Endothelial cell of umbilical vein (primary cell): ENCODE data around the gene LIN7A. TPM values are rescaled to one million over a fixed set of nuclear protein-coding genes. Genes with fewer than 3 reads are reported as not detected.

Experiments
- BruUV-seq: library from RNA; stranded (reverse); fragments of 400-500 nt; replicated peaks from 2 replicates; lab custom pipeline; 2021; lab: Mats Ljungman, UMichigan
- CTCF ChIA-PET: fragments of 300-600, 350-600 bp; sonication (Branson Sonifier 250); formaldehyde crosslinking; loops from one replicate; lab custom pipeline; 2021; ENCODE audit warnings: antibody characterized with exemption, inconsistent platforms; lab: Charles Lee
- POLR2A ChIA-PET: fragments of 300-600, 350-600 bp; sonication (Branson Sonifier 250); formaldehyde crosslinking; loops from one replicate; lab custom pipeline; 2021; ENCODE audit warnings: antibody characterized with exemption, inconsistent platforms; lab: Charles Lee
- DNase-seq: peaks from one replicate; pipeline ENCODE4 v3.0.0-alpha.2; 2011; ENCODE audit warnings: low read depth, low spot score
- FAIRE-seq: peaks from 2 replicates; lab custom pipeline; 2011; peaks lifted over from hg19 to GRCh38; lab: Jason Lieb, UNC
- H2AFZ ChIP-seq: 2 replicates; pipeline ENCODE4 v1.6.0; 2012; ENCODE audit warnings: low read depth, low read length, control low read depth, inconsistent platforms
- H3K27ac ChIP-seq: 2 replicates; pipeline ENCODE4 v1.5.1; 2011; ENCODE audit warnings: low read depth, mild to moderate bottlenecking, control low read depth, low read length, moderate library complexity; ENCODE audit not compliant: insufficient read depth
- H3K27me3 ChIP-seq, 2 experiments: 2 replicates each; pipeline versions ENCODE4 v1.6.0 to v1.6.1; 2011; ENCODE audit warnings: low read length in 2 of 2, mixed read lengths in 1 of 2; ENCODE audit not compliant: control insufficient read depth in 2 of 2, insufficient read depth in 2 of 2
- H3K36me3 ChIP-seq, 2 experiments: 2 replicates in 1 of 2; 3 replicates in 1 of 2; pipeline ENCODE4 v1.5.1; 2011; ENCODE audit warnings: low read length in 2 of 2, mild to moderate bottlenecking in 1 of 2, moderate library complexity in 1 of 2; ENCODE audit not compliant: control insufficient read depth in 2 of 2, insufficient read depth in 2 of 2; ENCODE audit errors: extremely low read depth in 1 of 2
- H3K4me1 ChIP-seq: 3 replicates; pipeline ENCODE4 v1.5.1; 2011; ENCODE audit warnings: mild to moderate bottlenecking, low read length; ENCODE audit not compliant: control insufficient read depth, insufficient read depth; ENCODE audit errors: extremely low read depth
- H3K4me2 ChIP-seq: 2 replicates; pipeline ENCODE4 v1.6.1; 2011; ENCODE audit warnings: low read length, control low read depth, mixed read lengths; ENCODE audit not compliant: insufficient read depth
- H3K4me3 ChIP-seq, 3 experiments: fragments of 200-600 bp in 1 of 3; sonication (generic), shearing (Covaris generic) in 1 of 3; replicated peaks in 1 of 3; 2 replicates each; pipeline ENCODE4 v1.5.1; 2011 to 2016; ENCODE audit warnings: control low read depth in 3 of 3, low read length in 3 of 3, mild to moderate bottlenecking in 2 of 3, inconsistent platforms in 1 of 3, low read depth in 1 of 3, moderate library complexity in 1 of 3; ENCODE audit not compliant: insufficient read depth in 1 of 3
- H3K79me2 ChIP-seq: 2 replicates; pipeline ENCODE4 v1.6.0; 2012; ENCODE audit warnings: low read length, inconsistent platforms; ENCODE audit not compliant: control insufficient read depth, insufficient read depth
- H3K9ac ChIP-seq: replicated peaks from 2 replicates; pipeline ENCODE3; 2011; ENCODE audit warnings: low read length, control low read depth; ENCODE audit not compliant: insufficient read depth; ENCODE audit errors: extremely low read depth
- H3K9me1 ChIP-seq: replicated peaks from 3 replicates; pipeline ENCODE4 v1.6.0; 2011; ENCODE audit warnings: mild to moderate bottlenecking, low read length; ENCODE audit not compliant: control insufficient read depth, insufficient read depth; ENCODE audit errors: extremely low read depth
- H3K9me3 ChIP-seq: replicated peaks from 2 replicates; pipeline ENCODE4 v1.5.1; 2012; ENCODE audit warnings: low read length, inconsistent platforms; ENCODE audit not compliant: control insufficient read depth, insufficient read depth
- H4K20me1 ChIP-seq: replicated peaks from 2 replicates; pipeline ENCODE3; 2011; ENCODE audit warnings: mild to moderate bottlenecking, low read length; ENCODE audit not compliant: control insufficient read depth, insufficient read depth; ENCODE audit errors: extremely low read depth
- EZH2 ChIP-seq: IDR thresholded peaks from 2 replicates; pipeline ENCODE4 v1.6.1; 2012; ENCODE audit warnings: borderline replicate concordance, low read depth, mild to moderate bottlenecking, moderate library complexity, low read length, inconsistent platforms; ENCODE audit not compliant: severe bottlenecking
- FOS ChIP-seq: IDR thresholded peaks from 2 replicates; pipeline ENCODE4 v1.6.1; 2011; ENCODE audit warnings: mild to moderate bottlenecking, low read length, moderate library complexity, borderline replicate concordance; ENCODE audit not compliant: insufficient read depth
- GATA2 ChIP-seq: IDR thresholded peaks from 2 replicates; pipeline ENCODE4 v1.7.0; 2011; ENCODE audit warnings: low read depth, mild to moderate bottlenecking, moderate library complexity, mixed read lengths, low read length; ENCODE audit not compliant: insufficient read length, insufficient read depth
- JUN ChIP-seq: IDR thresholded peaks from 2 replicates; pipeline ENCODE4 v1.6.1; 2011; ENCODE audit warnings: borderline replicate concordance, low read depth; ENCODE audit not compliant: insufficient read length, insufficient read depth
- MYC ChIP-seq: IDR thresholded peaks from one replicate; pipeline ENCODE4 v1.6.1; 2011; ENCODE audit warnings: mild to moderate bottlenecking, low read depth, low read length
- POLR2A ChIP-seq: IDR thresholded peaks from 2 replicates; pipeline ENCODE4 v1.6.1; 2012; ENCODE audit warnings: low read depth, mild to moderate bottlenecking, control low read depth, low read length
- POLR2AphosphoS5 ChIP-seq: IDR thresholded peaks from 2 replicates; pipeline ENCODE4 v1.6.1; 2012; ENCODE audit warnings: low read depth, mild to moderate bottlenecking, control low read depth, low read length, moderate library complexity; ENCODE audit not compliant: insufficient read depth
- dilution Hi-C: fragments of 300-500 bp; cut with MboI; formaldehyde crosslinking; loops from one replicate; pipeline ENCODE4 v1.15.0; 2019; ENCODE audit warnings: low sequenced_read_pairs; ENCODE audit not compliant: extremely low pct_ligation_motif_present
- intact Hi-C: fragments of 100-400 bp; cut with micrococcal nuclease; formaldehyde crosslinking; loops from one replicate; pipeline ENCODE4 v1.10.0; 2022
- polyA plus RNA-seq, 4 experiments: library from polyadenylated mRNA; depleted of rRNA in 3 of 4; stranded (reverse) in 3 of 4; unstranded in 1 of 4; fragments of >200 nt; gene quantifications; 2 replicates each; pipeline versions ENCODE4 v1.2.1 to v1.2.3, GENCODE V29; 2011 to 2012; ENCODE audit warnings: missing spikeins in 1 of 4
- total RNA-seq: library from RNA; stranded (reverse); gene quantifications from 2 replicates; pipeline ENCODE4 v1.2.3, GENCODE V29; 2021
- TF ChIP-seq, protein P1 (sequence below): IDR thresholded peaks from 2 replicates; pipeline ENCODE4 v1.6.1; 2011; ENCODE audit not compliant: insufficient read depth, insufficient read length
- TF ChIP-seq, protein P2 (sequence below), 2 donors: IDR thresholded peaks; 1 replicate in 1 of 2; 2 replicates in 1 of 2; pipeline ENCODE4 v1.5.1; 2011; ENCODE audit warnings: low read length in 2 of 2, mild to moderate bottlenecking in 2 of 2, moderate library complexity in 2 of 2, control low read depth in 1 of 2, inconsistent platforms in 1 of 2, low read depth in 1 of 2; ENCODE audit not compliant: insufficient read depth in 1 of 2; ENCODE audit errors: extremely low read depth in 1 of 2

Gene LIN7A
- total and polyA plus RNA-seq, 2 donors (not counting 3 experiments of a cell fraction or from before 2014, with no cell fraction given), result 1.6 to 4.3 TPM

DNA sequence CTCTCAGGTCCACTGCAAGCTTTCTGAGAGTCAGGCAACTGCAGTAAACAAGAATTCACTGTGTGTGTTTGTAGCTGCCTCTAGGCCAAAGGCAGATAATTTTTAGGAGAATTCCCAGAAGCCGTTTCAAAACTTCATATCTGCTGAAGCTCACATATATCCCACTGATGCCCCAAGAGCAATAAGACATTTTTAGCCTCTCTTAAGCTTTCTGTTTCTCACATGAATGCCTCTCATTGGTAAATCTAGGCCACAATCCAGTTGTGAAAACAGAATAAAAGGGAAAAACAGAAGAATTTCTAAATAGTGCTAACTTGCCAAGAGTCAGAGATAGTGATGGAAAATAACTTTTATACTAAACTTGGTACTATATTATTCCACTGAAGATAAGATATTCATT is 48.5 kb upstream of the LIN7A start:
- H3K79me2 ChIP-seq, result no peaks in the 10 kb centered on the region
- no peaks in the 10 kb centered on the region for H3K9me1 ChIP-seq
- no peak overlapping the region for H3K9ac ChIP-seq
- TF ChIP-seq FOS (no peak), MYC (no peak), EZH2 (no peak), GATA2 (no peak), POLR2A (no peak), POLR2AphosphoS5 (no peak), JUN (no peak)
- TF ChIP-seq, protein P1, sequence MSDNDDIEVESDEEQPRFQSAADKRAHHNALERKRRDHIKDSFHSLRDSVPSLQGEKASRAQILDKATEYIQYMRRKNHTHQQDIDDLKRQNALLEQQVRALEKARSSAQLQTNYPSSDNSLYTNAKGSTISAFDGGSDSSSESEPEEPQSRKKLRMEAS, result no peak
- TF ChIP-seq, protein P2, sequence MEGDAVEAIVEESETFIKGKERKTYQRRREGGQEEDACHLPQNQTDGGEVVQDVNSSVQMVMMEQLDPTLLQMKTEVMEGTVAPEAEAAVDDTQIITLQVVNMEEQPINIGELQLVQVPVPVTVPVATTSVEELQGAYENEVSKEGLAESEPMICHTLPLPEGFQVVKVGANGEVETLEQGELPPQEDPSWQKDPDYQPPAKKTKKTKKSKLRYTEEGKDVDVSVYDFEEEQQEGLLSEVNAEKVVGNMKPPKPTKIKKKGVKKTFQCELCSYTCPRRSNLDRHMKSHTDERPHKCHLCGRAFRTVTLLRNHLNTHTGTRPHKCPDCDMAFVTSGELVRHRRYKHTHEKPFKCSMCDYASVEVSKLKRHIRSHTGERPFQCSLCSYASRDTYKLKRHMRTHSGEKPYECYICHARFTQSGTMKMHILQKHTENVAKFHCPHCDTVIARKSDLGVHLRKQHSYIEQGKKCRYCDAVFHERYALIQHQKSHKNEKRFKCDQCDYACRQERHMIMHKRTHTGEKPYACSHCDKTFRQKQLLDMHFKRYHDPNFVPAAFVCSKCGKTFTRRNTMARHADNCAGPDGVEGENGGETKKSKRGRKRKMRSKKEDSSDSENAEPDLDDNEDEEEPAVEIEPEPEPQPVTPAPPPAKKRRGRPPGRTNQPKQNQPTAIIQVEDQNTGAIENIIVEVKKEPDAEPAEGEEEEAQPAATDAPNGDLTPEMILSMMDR (IDR thresholded peaks at IDR 0.05; ENCODE audit: extremely low read depth in 1 of 2, insufficient read depth in 1 of 2, low read depth in 1 of 2, low read length in 2 of 2), result no peak
- H3K4me2 ChIP-seq, result no peak overlapping the region
- no peak overlapping the region for H3K27ac ChIP-seq
- no TSS peak for BruUV-seq
- H3K4me3 ChIP-seq, result no peak overlapping the region
- no peaks in the 10 kb centered on the region for H3K36me3 ChIP-seq
- no peak overlapping the region for H2AFZ ChIP-seq
- H3K4me1 ChIP-seq, result no peaks in the 10 kb centered on the region
- H4K20me1 ChIP-seq, result no peaks in the 10 kb centered on the region
- FAIRE-seq, result no peak
- no peaks in the 10 kb centered on the region for H3K27me3 ChIP-seq
- no peak for DNase-seq
- ChIA-PET CTCF (interaction anchor here (0.8 to 1.6 kb wide), 2 partner anchors 13 to 20 kb away, joined by 3 to 4 read pairs; no protein-coding TSS in a partner anchor), POLR2A (no interaction called here)
- no peaks in the 10 kb centered on the region for H3K9me3 ChIP-seq
- intact Hi-C loops (no loop called here), dilution Hi-C loops (no loop called here)
